NCI-H1930 (cell line): Measurements from ENCODE around the gene RMRP.

ENCODE experiments used
- DNase-seq, 2 experiments: peaks; one replicate each; lab custom pipeline; 2025; lab: John Stamatoyannopoulos, UW

Gene RMRP

DNA sequence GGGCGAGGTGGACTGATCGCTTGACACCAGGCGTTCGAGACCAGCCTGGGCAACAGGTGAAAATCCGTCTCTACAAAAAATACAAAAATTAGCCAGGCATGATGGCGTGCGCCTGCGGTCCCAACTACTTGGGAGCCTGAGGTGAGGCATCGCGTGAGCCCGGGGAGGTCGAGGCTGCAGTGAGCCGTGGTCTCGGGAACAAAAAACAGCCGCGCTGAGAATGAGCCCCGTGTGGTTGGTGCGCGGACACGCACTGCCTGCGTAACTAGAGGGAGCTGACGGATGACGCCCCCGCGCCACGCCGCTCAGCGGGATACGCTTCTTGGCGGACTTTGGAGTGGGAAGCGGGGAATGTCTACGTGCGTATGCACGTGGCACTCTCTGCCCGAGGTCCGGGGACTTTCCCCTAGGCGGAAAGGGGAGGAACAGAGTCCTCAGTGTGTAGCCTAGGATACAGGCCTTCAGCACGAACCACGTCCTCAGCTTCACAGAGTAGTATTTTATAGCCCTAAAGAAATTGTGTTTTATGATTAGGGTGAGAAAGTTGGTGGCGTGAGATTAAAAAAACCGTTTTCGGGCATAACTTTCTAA lies at the start of gene RMRP:
TSS of gene RMRP (minus strand) at position 474 of the 591 bp plus-strand sequence.
- DNase-seq = peak; percentile 99

DNA sequence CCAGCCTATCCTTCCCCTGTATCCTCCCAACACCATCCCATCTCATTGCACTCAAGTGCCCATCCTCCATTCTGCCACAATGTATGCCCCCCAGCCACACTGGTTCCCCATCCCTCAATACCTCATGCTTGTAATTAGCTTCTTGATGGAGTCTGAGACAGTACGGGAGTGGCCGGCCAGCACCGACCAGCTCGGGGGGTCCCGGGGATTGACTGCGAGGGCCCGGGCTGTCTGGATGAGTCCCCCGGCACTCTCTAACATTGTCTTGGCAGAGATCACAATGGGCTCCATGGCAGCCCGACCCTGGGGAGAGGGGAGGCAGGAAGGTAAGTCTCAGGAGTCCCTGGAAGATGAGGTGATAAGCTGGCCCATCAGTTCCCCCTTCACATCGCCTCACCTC lies 49.1 kb upstream of the RMRP start:
- no peak for DNase-seq

GRCh38 chr9:35705836-35706430 lies 48.1 kb upstream of the RMRP start:
- DNase-seq = no peak

DNA sequence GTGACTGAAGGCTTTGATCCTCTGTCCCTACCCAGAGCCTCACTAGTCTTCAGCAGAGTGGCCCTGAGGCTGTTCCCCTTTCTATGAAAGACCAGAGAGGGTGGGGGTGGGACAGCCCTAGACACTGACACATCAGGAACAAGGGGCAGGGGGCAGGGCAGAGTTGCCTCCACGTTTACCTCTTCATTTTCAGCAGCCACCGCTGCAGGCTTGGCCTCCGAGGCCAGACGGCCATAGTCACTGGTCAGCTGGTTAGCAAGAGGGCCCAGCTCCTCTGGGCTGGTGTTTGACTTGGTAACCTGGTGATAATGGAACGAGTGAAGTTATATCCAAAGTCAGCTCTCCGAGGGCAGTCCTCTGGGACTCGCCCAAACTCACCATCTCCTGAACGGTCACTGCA lies 47.6 kb upstream of the RMRP start:
- no peak for DNase-seq

GRCh38 chr9:35703906-35704672 lies 46.3 kb upstream of the RMRP start:
- no peak for DNase-seq

DNA sequence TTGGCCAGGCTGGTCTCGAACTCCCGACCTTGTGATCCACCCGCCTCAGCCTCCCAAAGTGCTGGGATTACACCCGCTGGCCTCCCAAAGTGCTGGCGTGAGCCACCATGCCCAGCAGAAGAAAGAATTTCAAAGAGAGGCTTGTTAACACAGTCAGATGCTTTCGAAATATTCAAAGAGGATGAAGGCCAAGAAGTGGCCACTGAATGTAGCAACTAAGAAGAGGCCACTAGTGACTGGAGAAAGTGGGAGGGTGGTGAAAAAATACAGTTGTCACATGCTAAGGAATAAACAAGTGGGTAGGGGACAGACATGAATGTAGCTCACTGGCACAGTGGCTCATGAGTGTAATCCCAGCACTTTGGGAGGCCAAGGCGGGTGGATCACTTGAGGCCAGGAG lies 44.9 kb upstream of the RMRP start:
- no peak for DNase-seq

DNA sequence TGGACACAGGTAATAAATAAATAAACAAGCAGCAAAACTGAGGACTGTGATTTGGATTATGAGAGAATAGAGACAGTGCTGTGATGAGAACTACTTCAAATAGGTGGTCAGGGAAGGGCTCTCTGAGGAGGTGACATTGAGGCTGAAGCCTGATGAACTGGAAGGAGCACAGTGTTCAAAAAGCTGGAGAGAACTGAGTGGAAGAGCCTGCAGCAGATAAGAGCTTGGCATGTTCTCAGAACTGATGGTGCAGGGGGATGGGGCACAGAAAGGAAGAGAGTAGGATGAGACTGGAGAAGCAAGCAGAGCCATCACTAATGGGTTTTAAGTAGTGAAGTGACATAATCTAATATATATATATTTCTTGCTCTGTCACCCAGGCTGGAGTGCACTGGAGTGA lies 43.1 kb upstream of the RMRP start:
- no peak for DNase-seq

DNA sequence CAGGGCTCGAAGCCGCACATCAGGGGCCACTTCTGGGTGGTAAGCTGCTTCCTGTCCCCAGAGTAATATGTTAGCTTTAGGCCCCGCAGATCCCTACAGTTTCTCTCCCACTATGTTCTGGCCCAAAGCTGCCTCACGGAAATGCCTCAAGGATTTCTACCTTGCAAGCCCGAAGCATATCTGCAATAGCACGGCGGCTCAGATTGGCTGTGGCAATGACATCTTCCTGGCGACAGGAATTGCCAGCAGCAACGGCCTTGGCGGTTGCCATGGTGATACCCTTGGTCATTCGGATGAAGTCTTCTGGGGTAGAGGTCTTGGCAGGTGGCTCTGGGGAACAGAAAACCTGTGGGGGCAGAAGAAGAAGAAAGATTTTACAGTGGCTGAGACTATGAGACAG lies 42.2 kb upstream of the RMRP start:
- no peak for DNase-seq

DNA sequence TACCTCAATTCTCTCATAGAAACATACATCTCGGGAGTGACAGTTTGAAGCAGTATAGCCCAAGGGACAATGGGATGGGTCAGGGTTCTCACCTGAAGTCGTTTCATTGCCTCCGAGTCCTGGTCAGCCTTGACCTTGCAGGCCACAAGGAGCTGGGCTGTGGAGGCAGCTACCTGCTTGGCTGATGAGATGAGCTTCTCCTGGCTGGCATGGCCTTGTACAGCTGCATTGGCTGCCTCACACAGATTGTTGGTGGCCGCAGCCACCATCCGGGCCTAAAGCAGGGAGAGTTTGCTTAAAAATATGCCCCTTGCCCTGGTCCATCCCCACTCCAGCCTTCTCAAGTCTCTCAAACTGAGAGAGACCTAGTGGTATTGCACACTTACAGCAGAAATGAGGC lies 40.4 kb upstream of the RMRP start:
- DNase-seq = no peak

GRCh38 chr9:35697486-35697885 lies 39.7 kb upstream of the RMRP start:
- no peak for DNase-seq

- peak; percentile 30 to 51 for DNase-seq
Measured at GRCh38 chr9:35696520-35697215, 38.8 kb upstream of the RMRP start.

DNA sequence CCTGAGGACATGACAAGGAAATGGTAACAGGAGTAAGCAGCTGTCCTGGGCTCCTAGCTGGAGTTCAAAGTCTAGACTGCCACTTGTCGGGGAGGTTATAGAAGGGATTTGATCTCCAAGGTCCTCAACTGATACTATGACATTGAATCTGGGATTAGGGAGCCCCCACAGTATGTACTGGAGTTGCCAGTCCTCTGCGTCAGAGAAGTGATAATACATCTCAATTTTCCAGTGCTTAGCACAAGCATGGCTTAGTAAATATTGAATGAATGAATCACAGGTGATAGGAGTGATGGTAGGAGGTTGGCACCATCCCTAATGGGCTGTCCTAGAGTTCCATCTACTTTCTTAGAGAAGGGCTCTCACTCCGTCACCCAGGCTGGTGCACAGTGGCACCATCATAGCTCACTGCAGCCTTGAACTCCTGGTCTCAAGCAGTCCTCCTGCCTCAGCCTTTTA lies 38.2 kb upstream of the RMRP start:
- no peak for DNase-seq

DNA sequence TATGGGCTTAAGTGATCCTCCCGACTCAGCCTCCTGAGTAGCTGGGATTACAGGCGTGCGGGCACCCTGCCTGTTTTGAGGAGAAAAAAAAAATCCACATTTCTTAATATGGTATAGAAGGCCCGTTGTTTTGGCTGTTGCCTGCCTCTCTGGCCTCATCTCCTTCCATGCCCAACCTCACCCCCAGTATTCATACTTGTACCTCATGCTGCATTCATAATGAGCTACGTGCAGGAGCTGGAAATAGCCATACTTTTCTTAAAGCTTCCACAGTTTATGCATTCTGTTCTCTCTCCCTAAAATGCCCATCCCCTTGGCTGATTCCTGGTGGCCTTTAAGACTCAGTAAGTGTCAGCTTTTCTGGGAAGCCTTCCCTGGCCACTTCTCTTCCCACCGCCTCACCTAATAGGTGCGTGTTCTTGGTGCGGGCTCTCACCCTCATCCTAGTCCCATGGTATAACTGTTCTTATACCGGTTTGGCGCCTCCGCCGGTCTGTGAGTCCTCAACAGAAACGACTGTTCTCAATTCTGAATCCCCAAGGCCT lies 34.0 kb upstream of the RMRP start:
- DNase-seq = peak; percentile 11 to 26

DNA sequence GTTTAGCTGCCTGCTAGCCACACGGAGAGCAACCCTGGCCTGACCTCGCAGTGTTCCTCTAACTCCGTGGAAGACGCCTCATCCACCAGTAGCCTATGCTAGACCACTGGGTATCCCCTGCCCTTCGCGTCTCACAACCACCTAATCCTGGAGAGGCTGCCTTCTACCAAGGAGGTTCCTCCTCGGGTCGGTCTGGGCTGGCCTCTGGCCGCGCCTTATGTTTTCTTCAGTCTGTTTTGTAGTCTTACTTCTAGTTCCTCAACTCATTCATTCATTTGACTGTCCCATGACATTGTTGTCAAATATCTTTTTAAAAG lies 33.5 kb upstream of the RMRP start:
- DNase-seq = no peak

- peak in 1 of 2 experiments; percentile 19 for DNase-seq
Measured at GRCh38 chr9:35690614-35691333, 33.0 kb upstream of the RMRP start.

DNA sequence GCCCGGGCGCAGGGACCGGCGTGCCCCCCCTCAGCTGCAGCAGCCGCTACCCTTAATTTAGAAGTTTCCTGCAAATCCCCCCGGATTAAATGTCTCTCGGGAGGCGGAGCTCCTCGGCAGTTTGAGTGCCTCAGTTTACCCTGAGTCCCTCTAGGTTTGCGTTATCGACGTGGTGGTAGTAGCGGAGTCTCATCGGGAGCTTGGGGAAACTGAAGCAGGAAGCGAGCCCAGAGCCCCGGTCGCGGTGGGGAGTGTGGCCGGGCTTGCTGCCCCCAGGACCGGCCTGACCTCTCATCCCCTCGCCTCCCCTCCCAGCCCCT lies 32.4 kb upstream of the RMRP start:
- DNase-seq = no peak

- DNase-seq = no peak
Measured at GRCh38 chr9:35689542-35690293, 31.9 kb upstream of the RMRP start, which contains the start of gene TPM2. TPM2 (minus strand) TSS chr9:35689925; CDS start chr9:35689817, 108 bp downstream.

GRCh38 chr9:35688558-35689541 lies 31.0 kb upstream of the RMRP start:
- DNase-seq = no peak

DNA sequence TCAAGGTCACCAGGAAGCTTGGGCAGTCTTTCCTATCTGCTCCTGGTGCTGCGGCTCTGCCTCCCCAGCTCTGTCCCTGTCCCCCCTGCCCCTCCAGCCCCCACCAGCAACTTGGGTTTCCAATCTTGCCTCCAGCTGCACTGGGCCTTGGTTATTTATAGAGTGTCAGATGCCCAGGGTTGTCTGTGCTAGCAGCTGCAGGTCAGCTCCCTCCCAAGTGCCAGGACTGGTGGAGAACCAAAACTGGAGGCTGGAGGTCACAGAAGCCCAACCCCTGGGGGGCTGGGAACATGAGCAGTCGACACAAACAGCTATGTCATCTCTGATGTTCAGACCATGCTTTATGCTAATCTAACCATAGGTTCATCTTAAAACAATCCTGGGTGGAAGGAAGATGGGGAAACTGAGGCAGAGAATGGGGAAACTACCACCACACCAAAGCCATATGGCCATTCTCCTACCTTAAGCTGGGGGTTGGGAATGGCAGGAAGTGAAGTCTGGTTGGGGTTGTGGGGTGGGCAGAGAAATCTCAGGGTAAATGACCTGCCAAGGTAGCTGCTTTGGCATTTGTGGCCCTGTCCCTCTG lies 30.2 kb upstream of the RMRP start:
- no peak for DNase-seq

- DNase-seq = no peak
Measured at GRCh38 chr9:35687306-35687705, 29.5 kb upstream of the RMRP start.
